K562 (cell line): ENCODE measurements around the gene AURKB. TPM values are rescaled to one million over a fixed set of nuclear protein-coding genes. Genes with fewer than 3 reads are reported as not detected.

Experiments used
- CBFA2T3 ChIP-seq: fragments of 450-650 bp; IDR thresholded peaks from 2 replicates; pipeline ENCODE4 v1.6.1; 2017
- CHD1 ChIP-seq: fragments of 200-600 bp; sonication (generic); IDR thresholded peaks from one replicate; pipeline ENCODE4 v1.6.1; 2012; ENCODE audit warnings: mild to moderate bottlenecking, moderate library complexity, low read length, inconsistent platforms
- ESRRB ChIP-seq: fragments of 250-450 bp; sonication (Bioruptor Pico); IDR thresholded peaks from 2 replicates; pipeline ENCODE4 v1.5.0; 2020; ENCODE audit warnings: mild to moderate bottlenecking, moderate library complexity, borderline replicate concordance
- ETV1 ChIP-seq: fragments of 450-650 bp; conservative IDR thresholded peaks from 2 replicates; pipeline ENCODE4 v1.6.1; 2016; ENCODE audit warnings: missing genetic modification characterization, control low read depth, low read depth, missing compliant biosample characterization
- FOS ChIP-seq: IDR thresholded peaks from 3 replicates; pipeline ENCODE4 v1.6.1; 2011; ENCODE audit not compliant: insufficient read length; ENCODE audit errors: extremely low read depth
- GABPA ChIP-seq: fragments of 200-800 bp; sonication (Bioruptor generic); conservative IDR thresholded peaks from 2 replicates; pipeline ENCODE4 v1.6.1; 2016; ENCODE audit warnings: low read depth, missing genetic modification characterization, missing compliant biosample characterization
- KHSRP ChIP-seq: fragments of 450-650 bp; IDR thresholded peaks from 2 replicates; pipeline ENCODE4 v1.6.1; 2017
- MAFF ChIP-seq: IDR thresholded peaks from 2 replicates; pipeline ENCODE4 v1.6.1; 2012; ENCODE audit warnings: low read length, improper control_type of control experiment
- MITF ChIP-seq: IDR thresholded peaks from 2 replicates; pipeline ENCODE4 v1.6.1; 2014; ENCODE audit warnings: antibody characterized with exemption
- MXI1 ChIP-seq: IDR thresholded peaks from 2 replicates; pipeline ENCODE4 v1.6.1; 2011; ENCODE audit warnings: low read depth, mild to moderate bottlenecking, improper control_type of control experiment, low read length
- NR3C1 ChIP-seq: sonication (generic); formaldehyde crosslinking; IDR thresholded peaks from 2 replicates; pipeline ENCODE4 v1.8.1; 2022; ENCODE audit warnings: missing genetic modification reagents
- PCBP2 ChIP-seq: fragments of 200-400 bp; formaldehyde crosslinking; IDR thresholded peaks from 2 replicates; pipeline ENCODE4 v1.6.1; 2018; ENCODE audit warnings: low read length, low read depth, mild to moderate bottlenecking, moderate library complexity; ENCODE audit not compliant: poor library complexity, severe bottlenecking
- PTRF ChIP-seq: fragments of 450-650 bp; IDR thresholded peaks from 2 replicates; pipeline ENCODE4 v1.6.1; 2016; ENCODE audit warnings: mild to moderate bottlenecking, missing genetic modification characterization, missing compliant biosample characterization
- RAD21 ChIP-seq, 2 experiments: fragments of 250-450 bp in 1 of 2; fragments of 450-650 bp in 1 of 2; sonication (Bioruptor Pico) in 1 of 2; formaldehyde crosslinking in 1 of 2; IDR thresholded peaks in 1 of 2; conservative IDR thresholded peaks in 1 of 2; 2 replicates each; pipeline versions ENCODE4 v1.4.0 to v1.8.0; 2020 to 2022; ENCODE audit warnings: mild to moderate bottlenecking in 2 of 2, moderate library complexity in 1 of 2
- YY1 ChIP-seq, 3 experiments: IDR thresholded peaks; 2 replicates each; pipeline ENCODE4 v1.6.1; 2011; ENCODE audit warnings: low read length in 2 of 3, mild to moderate bottlenecking in 2 of 3, moderate library complexity in 2 of 3, borderline replicate concordance in 1 of 3, control low read depth in 1 of 3, low read depth in 1 of 3; ENCODE audit not compliant: insufficient read depth in 3 of 3, insufficient replicate concordance in 2 of 3, control insufficient read depth in 1 of 3, insufficient read length in 1 of 3; ENCODE audit errors: extremely low read depth in 1 of 3
- ZBTB17 ChIP-seq: fragments of 450-650 bp; formaldehyde crosslinking; IDR thresholded peaks from 2 replicates; pipeline ENCODE4 v1.4.0; 2020; ENCODE audit warnings: mild to moderate bottlenecking
- ZBTB49 ChIP-seq: sonication (generic); formaldehyde crosslinking; IDR thresholded peaks from 2 replicates; pipeline ENCODE4 v1.8.0; 2022; ENCODE audit warnings: missing genetic modification reagents, mild to moderate bottlenecking, borderline replicate concordance
- ZC3H11A ChIP-seq: IDR thresholded peaks from 2 replicates; pipeline ENCODE4 v1.6.1; 2012; ENCODE audit warnings: low read depth, low read length, improper control_type of control experiment
- ZNF277 ChIP-seq: fragments of 250-450 bp; sonication (Bioruptor Pico); IDR thresholded peaks from 2 replicates; pipeline ENCODE4 v1.8.0; 2022; ENCODE audit warnings: inconsistent platforms, mild to moderate bottlenecking, moderate library complexity, borderline replicate concordance
- ZNF561 ChIP-seq: fragments of 450-650 bp; formaldehyde crosslinking; conservative IDR thresholded peaks from 2 replicates; pipeline ENCODE4 v1.4.0; 2020; ENCODE audit warnings: mild to moderate bottlenecking, moderate library complexity
- polyA plus RNA-seq, 8 experiments: library from polyadenylated mRNA; depleted of rRNA in 4 of 8; stranded (reverse) in 5 of 8; unstranded in 3 of 8; fragments of >200 nt; fragmentation: Nextera tagmentation in 2 of 8; fragmentation: Illumina TruSeq in 1 of 8; extraction: Ambion mirVana in 2 of 8; extraction: Trizol in 1 of 8; gene quantifications; 2 replicates each; pipeline versions ENCODE4 v1.2.1 to v1.2.3, GENCODE V29; 2011 to 2014; ENCODE audit warnings: inconsistent platforms in 1 of 8, missing spikeins in 1 of 8
- total RNA-seq, 7 experiments: library from RNA; depleted of rRNA in 6 of 7; stranded (reverse); fragments of >200 nt in 6 of 7; fragmentation: Illumina TruSeq in 2 of 7; extraction: Trizol in 2 of 7; gene quantifications; 2 replicates each; pipeline versions ENCODE4 v1.2.1 to v1.2.3, GENCODE V29; 2011 to 2021; ENCODE audit warnings: low replicate concordance in 1 of 7

Gene AURKB
- total and polyA plus RNA-seq, 9 of the 15 experiments (the other 6 are each of a cell fraction or from before 2014, with no cell fraction given), result 27.2 to 114 (median 74.8) TPM

- TF ChIP-seq PTRF (no peak), MAFF (peak; percentile 78), FOS (no peak), ZNF277 (CRISPR knock-in tag) (no peak), GABPA (tag) (peak; percentile 69), CHD1 (no peak), ESRRB (CRISPR knock-in tag) (peak; percentile 96), YY1 (IDR thresholded peaks at IDR 0.05; ENCODE audit: borderline replicate concordance in 1 of 3, control insufficient read depth in 1 of 3, extremely low read depth in 1 of 3, insufficient read depth in 3 of 3, insufficient read length in 1 of 3, insufficient replicate concordance in 2 of 3, low read depth in 1 of 3, low read length in 2 of 3) (peak in 1 of 3 experiments; percentile 80), KHSRP (peak; percentile 98), NR3C1 (CRISPR knock-in tag) (no peak), ZC3H11A (no peak; the same call in 1 of the 2 replicates), ZBTB17 (peak; percentile 94), MXI1 (peak; percentile 82), CBFA2T3 (peak; percentile 86), ETV1 (peak; percentile 64), ZNF561 (CRISPR knock-in tag) (0 out of 2 replicates have a peak, but pooled peaks have one; percentile 38), RAD21 (CRISPR knock-in tag; conservative IDR thresholded peaks at IDR 0.05 in 1 of 2, IDR thresholded peaks at IDR 0.05 in 1 of 2) (peak in 1 of 2 experiments; percentile 37; a peak in 3 of 4 replicates), ZBTB49 (CRISPR knock-in tag) (no peak), MITF (no peak), PCBP2 (no peak)
Measured at GRCh38 chr17:8173056-8173870, 37.1 kb downstream of the AURKB start (continued).
